Heart left ventricle (tissue), 16 donors: Measurements from ENCODE around the gene PTK7. TPM values are rescaled to one million over a fixed set of nuclear protein-coding genes. Genes with fewer than 3 reads are reported as not detected.

Experiments used
- ATAC-seq, 4 donors: fragments of 200-7000 bp; cut with Tn5 transposase; one replicate each; pipeline ENCODE4 v1.9.1; 2020 to 2022; ENCODE audit warnings: moderate library complexity in 4 of 4, mild to moderate bottlenecking in 3 of 4, moderate number of reproducible peaks in 1 of 4
- DNase-seq, 5 donors: peaks; one replicate each; pipeline ENCODE4 v3.0.0-alpha.2; 2020
- H3K27ac ChIP-seq, 12 donors: fragments of 200-600 bp; sonication (generic) in 4 of 12; one replicate each; pipeline versions ENCODE4 v1.5.0 to v1.8.0; 2016 to 2022; ENCODE audit warnings: mild to moderate bottlenecking in 2 of 12
- H3K27me3 ChIP-seq, 9 donors: fragments of 200-600 bp; sonication (generic) in 2 of 9; one replicate each; pipeline versions ENCODE4 v1.5.1 to v1.8.0; 2016 to 2022; ENCODE audit warnings: mild to moderate bottlenecking in 3 of 9
- H3K36me3 ChIP-seq, 9 donors: fragments of 200-600 bp; sonication (generic) in 2 of 9; one replicate each; pipeline versions ENCODE4 v1.5.0 to v1.8.0; 2018 to 2022; ENCODE audit warnings: mild to moderate bottlenecking in 2 of 9
- H3K4me1 ChIP-seq, 12 donors: fragments of 200-600 bp; sonication (generic) in 4 of 12; one replicate each; pipeline versions ENCODE4 v1.5.0 to v1.8.0; 2016 to 2022; ENCODE audit warnings: mild to moderate bottlenecking in 3 of 12
- H3K4me3 ChIP-seq, 12 donors: fragments of 200-600 bp; sonication (generic) in 4 of 12; one replicate each; pipeline versions ENCODE4 v1.5.0 to v1.8.0; 2017 to 2022; ENCODE audit warnings: mild to moderate bottlenecking in 9 of 12, moderate library complexity in 4 of 12
- H3K9me3 ChIP-seq, 12 donors: fragments of 200-600 bp; sonication (generic) in 4 of 12; one replicate each; pipeline versions ENCODE4 v1.5.0 to v1.8.0; 2016 to 2022; ENCODE audit warnings: mild to moderate bottlenecking in 1 of 12
- POLR2A ChIP-seq, 2 donors: fragments of 450-650 bp; IDR thresholded peaks; one replicate each; pipeline ENCODE4 v1.6.1; 2017; ENCODE audit warnings: antibody characterized with exemption in 2 of 2, mild to moderate bottlenecking in 2 of 2, moderate library complexity in 2 of 2
- WGBS, 4 donors: extraction: QIAGEN DNeasy Blood & Tissue Kit in 2 of 4; methylation state at CpG; one replicate each; pipeline versions ENCODE4 v1.1.5 to v1.1.7; 2013 to 2018; 5-methylcytosine and 5-hydroxymethylcytosine counted together
- intact Hi-C, 10 donors: fragments of 100-400 bp; cut with DNase I; formaldehyde crosslinking; loops; one replicate each; pipeline versions ENCODE4 v1.11.1 to v1.14.2; 2022
- polyA plus RNA-seq, 2 donors: library from polyadenylated mRNA; stranded (reverse); fragments of 200-250 nt; gene quantifications; one replicate each; pipeline ENCODE4 v1.2.3, GENCODE V29; 2013
- total RNA-seq, 9 donors: library from RNA; depleted of rRNA in 2 of 9; stranded (reverse); fragments of >200 nt in 2 of 9; fragmentation: NEBNext Ultra II Directional in 3 of 9; extraction: Animal tissue kit (Norgen Biotek cat#: 25700) in 3 of 9; gene quantifications; one replicate each; pipeline versions ENCODE4 v1.1.0 to v1.2.4, GENCODE V29; 2016 to 2023
- TF ChIP-seq, protein P1 (sequence below), 12 donors: fragments of 200-600 bp; sonication (generic) in 4 of 12; IDR thresholded peaks; one replicate each; pipeline versions ENCODE4 v1.5.0 to v1.8.0; 2018 to 2022; ENCODE audit warnings: antibody characterized with exemption in 12 of 12, mild to moderate bottlenecking in 5 of 12
- donor health status: ischemic (EF 13 %, LVEDD 7.1; RV severe dilation, severe dysfunction).
- donor health status: healthy with polysubstance abuse.
- donor health status: DM: no; HTN: yes; CAD: no.
- donor health status: DM: no; HTN: no; CAD: no.
- donor health status: ischemic (EF 25% LVEDD 6.9; RV normal size, moderate dysfunction).
- donor health status: ischemic (EF 25% LVEDD 5.7; RV mildly dilated, moderate dysfunction).
- donor health status: healthy.
- donor health status: DM: yes; HTN: yes; CAD: no.
- donor health status: ischemic (EF 35%, LVEDD 5.7; RV mildly dilated, moderate dysfunction).
- donor health status: nonischemic (EF 11% LVEDD 7.7; RV severe dilation, severe dysfunction).
- donor health status: DM: yes; HTN: yes; CAD: no.
- donor health status: PGD.
- donor health status: ischemic (EF 29% LVEDD 5.4; RV normal size, mild dysfunction).
- donor health status: nonischemic (EF 23%, LVEDD 6.1; RV moderate dilation, normal function).

Gene PTK7
- total and polyA plus RNA-seq, 11 donors, result 1.4 to 10.4 (median 1.9) TPM

DNA sequence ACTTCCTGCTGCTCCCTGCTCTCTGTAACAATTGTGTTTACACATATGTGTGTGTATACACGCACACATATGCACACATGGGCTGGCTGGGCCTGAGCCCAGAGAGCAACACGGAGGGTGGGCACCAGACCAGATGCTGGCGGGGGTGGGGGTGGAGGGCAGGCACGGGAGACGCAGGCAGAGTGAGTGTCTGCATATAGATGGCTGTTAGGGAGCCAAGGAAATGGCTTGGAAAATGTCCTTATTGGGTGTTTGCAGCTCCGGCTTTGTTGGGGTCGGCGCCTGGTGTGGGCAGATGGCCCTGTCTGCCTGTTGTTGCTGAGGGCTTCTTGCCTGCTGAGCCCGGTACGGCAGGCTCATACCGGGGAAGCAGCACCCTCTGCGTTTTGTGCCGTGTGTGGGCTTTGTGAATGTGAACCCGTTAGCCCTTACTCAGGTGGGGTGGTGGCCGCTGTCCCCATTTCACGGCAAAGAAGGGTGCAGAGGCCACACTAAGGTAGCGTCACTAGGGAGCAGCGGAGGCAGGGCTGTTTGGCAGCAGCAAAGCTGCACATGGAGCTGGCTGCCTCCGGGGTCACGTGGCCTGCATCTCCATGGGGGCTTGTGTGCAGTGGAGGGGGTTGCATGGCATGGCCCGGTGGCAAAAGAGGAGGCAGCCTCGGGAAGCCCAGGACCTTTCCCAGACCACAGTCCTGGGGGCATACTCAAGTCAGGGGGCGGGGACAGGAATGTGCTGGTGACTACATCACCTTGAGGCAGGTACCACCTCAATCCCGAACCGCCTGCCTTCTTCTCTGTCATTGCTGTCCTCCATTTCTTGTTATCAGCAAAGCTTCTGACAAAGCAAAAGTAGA is 47.6 kb downstream of the PTK7 start:
- no peak overlapping the region for H3K4me3 ChIP-seq
- DNase-seq (no peak), ATAC-seq (no peak)
- no peaks in the 10 kb centered on the region for H3K9me3 ChIP-seq
- intact Hi-C loops, result loop anchor here in 1 of 10 donors (10.0 kb wide), 1 partner anchor 49 kb away; the partner anchor contains the start of gene PTK7
- no peak overlapping the region for H3K27ac ChIP-seq
- TF ChIP-seq POLR2A (IDR thresholded peaks at IDR 0.05), result no peak
- TF ChIP-seq, protein P1, sequence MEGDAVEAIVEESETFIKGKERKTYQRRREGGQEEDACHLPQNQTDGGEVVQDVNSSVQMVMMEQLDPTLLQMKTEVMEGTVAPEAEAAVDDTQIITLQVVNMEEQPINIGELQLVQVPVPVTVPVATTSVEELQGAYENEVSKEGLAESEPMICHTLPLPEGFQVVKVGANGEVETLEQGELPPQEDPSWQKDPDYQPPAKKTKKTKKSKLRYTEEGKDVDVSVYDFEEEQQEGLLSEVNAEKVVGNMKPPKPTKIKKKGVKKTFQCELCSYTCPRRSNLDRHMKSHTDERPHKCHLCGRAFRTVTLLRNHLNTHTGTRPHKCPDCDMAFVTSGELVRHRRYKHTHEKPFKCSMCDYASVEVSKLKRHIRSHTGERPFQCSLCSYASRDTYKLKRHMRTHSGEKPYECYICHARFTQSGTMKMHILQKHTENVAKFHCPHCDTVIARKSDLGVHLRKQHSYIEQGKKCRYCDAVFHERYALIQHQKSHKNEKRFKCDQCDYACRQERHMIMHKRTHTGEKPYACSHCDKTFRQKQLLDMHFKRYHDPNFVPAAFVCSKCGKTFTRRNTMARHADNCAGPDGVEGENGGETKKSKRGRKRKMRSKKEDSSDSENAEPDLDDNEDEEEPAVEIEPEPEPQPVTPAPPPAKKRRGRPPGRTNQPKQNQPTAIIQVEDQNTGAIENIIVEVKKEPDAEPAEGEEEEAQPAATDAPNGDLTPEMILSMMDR (IDR thresholded peaks at IDR 0.05), result no peak
- H3K27me3 ChIP-seq, result no peaks in the 10 kb centered on the region
- no peaks in the 10 kb centered on the region for H3K36me3 ChIP-seq
- WGBS, 4 donors, result 62 to 75% (median 68%) methylated on average over 19 to 25 of the region's 25 CpGs
- peaks cover 0 to 24% (median 4%) of the 10 kb centered on the region in 12 donors for H3K4me1 ChIP-seq

DNA sequence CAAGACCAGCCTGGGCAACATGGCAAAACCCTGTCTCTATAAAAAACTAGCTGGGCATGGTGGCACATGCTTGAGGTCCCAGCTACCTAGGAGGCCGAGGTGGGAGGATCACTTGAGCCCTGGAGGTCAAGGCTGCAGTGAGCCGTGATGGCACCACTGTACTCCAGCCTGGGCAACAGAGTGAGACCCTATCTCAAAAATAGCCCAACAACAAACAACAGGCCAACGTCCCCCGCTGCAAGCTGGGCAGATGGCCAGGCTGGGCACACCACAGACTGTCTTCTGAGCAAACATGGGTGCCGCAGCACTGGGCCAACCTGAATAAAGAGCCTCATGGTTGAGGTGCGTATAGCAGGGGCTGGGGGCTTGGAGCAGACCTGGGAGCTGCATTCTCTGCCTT is 48.4 kb downstream of the PTK7 start:
- TF ChIP-seq, protein P1 (IDR thresholded peaks at IDR 0.05), result no peak
- no peak for TF ChIP-seq POLR2A (IDR thresholded peaks at IDR 0.05)
- ATAC-seq, result no peak
- H3K9me3 ChIP-seq, result no peaks in the 10 kb centered on the region

DNA sequence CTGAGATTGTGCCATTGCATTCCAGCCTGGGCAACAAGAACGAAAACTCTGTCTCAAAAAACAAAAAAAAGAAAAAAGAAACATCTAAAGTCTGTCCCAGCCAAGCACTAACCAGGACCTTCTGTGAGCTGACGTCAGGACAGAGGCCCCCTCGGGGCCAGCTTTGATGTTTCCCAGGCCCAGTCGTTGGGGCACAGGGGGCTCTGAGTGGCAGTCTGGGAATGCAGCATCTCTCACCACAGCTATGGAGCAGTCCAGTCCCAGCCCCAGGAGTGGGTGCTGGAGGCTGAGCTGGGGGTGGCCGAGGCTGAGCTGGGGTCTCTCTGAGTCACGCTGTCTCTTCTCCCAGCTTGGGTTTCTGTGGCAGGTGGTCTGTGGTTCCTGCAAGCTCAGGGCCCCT is 49.0 kb downstream of the PTK7 start:
- H3K4me1 ChIP-seq, result peaks cover 0 to 24% (median 8%) of the 10 kb centered on the region in 12 donors
- 64 to 75% (median 67%) methylated on average over 6 of the region's 6 CpGs for WGBS, 4 donors
- no peak overlapping the region for H3K27ac ChIP-seq
- no peaks in the 10 kb centered on the region for H3K9me3 ChIP-seq
- no peaks in the 10 kb centered on the region for H3K36me3 ChIP-seq
- ATAC-seq, result no peak
- no peak for DNase-seq
- intact Hi-C loops, result loop anchor here in 4 of 10 donors (5.0 to 10.0 kb wide), 3 partner anchors 48 to 118 kb away; partner anchors contain the start of gene PTK7 (in 2 of the 4)
- no peaks in the 10 kb centered on the region for H3K27me3 ChIP-seq
- no peak overlapping the region for H3K4me3 ChIP-seq
- no peak for TF ChIP-seq POLR2A (IDR thresholded peaks at IDR 0.05)
- TF ChIP-seq, protein P1 (IDR thresholded peaks at IDR 0.05), result no peak

More for the DNA sequence above, 48.4 kb downstream of the PTK7 start:
- DNase-seq, result no peak
- intact Hi-C loops, result loop anchor here in 1 of 10 donors (10.0 kb wide), 1 partner anchor 50 kb away; the partner anchor contains the start of gene PTK7
- Histone ChIP-seq H3K4me1 (peaks cover 0 to 24% (median 5%) of the 10 kb centered on the region in 12 donors), H3K27me3 (no peaks in the 10 kb centered on the region), H3K36me3 (no peaks in the 10 kb centered on the region), H3K4me3 (no peak overlapping the region), H3K27ac (no peak overlapping the region)
- WGBS, 4 donors, result 76 to 95% (median 79%) methylated on average over 2 to 6 of the region's 6 CpGs

DNA sequence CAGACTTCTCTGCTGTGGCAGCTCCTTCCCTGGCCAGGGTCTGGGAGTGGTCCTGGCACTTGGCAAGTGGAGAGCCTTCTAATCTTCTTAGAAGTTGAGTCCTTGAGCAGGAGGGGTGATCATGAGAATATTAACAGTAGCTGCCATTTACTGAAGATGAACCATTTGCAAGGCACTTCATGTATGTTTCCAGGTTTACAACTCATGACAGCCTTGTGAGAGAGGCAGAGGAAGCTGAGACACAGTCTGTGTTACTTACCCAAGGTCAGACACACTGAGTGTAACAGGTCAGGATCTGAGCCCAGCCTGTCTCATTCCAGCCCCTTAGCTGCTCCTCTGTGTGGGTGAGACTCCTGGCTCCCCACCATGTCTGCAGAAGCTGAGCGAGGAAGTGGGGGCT is 49.4 kb downstream of the PTK7 start:
- H3K27ac ChIP-seq, result no peak overlapping the region
- intact Hi-C loops, result loop anchor here in 4 of 10 donors (5.0 to 10.0 kb wide), 3 partner anchors 48 to 118 kb away; partner anchors contain the start of gene PTK7 (in 2 of the 4)
- no peaks in the 10 kb centered on the region for H3K27me3 ChIP-seq
- H3K4me3 ChIP-seq, result no peak overlapping the region
- no peaks in the 10 kb centered on the region for H3K36me3 ChIP-seq
- H3K4me1 ChIP-seq, result peaks cover 0 to 24% (median 8%) of the 10 kb centered on the region in 12 donors
- 75 to 95% (median 89%) methylated on average over 1 of the region's 1 CpG for WGBS, 4 donors
- ATAC-seq (no peak), DNase-seq (no peak)
- no peaks in the 10 kb centered on the region for H3K9me3 ChIP-seq
- TF ChIP-seq, protein P1 (IDR thresholded peaks at IDR 0.05), result no peak
- no peak for TF ChIP-seq POLR2A (IDR thresholded peaks at IDR 0.05)
